CD4-positive, alpha-beta T cell treated with Interleukin-10 for 1 hour (primary cell): ENCODE measurements around the gene SFSWAP.
"Not testable (repeated sequence)": the region's sequence is repeated elsewhere in the genome, so short reads cannot be mapped to it uniquely, and the experiment has no call there.

ENCODE experiments used
- DNase-seq: peaks from one replicate; pipeline ENCODE4 v3.0.0-alpha.2; 2020

The SFSWAP gene

GRCh38 chr12:131703161-131703560 lies 7.7 kb upstream of the SFSWAP start:
- no peak for DNase-seq

- no peak for DNase-seq
Observed at GRCh38 chr12:131704509-131704908, 6.4 kb upstream of the SFSWAP start.

- DNase-seq: not testable (repeated sequence)
Observed at GRCh38 chr12:131706709-131707108, 4.2 kb upstream of the SFSWAP start.

- no peak for DNase-seq
Observed at GRCh38 chr12:131709226-131709625, 1.7 kb upstream of the SFSWAP start.

GRCh38 chr12:131711551-131712205 lies 788 bp downstream of the SFSWAP start:
- no peak for DNase-seq

GRCh38 chr12:131713349-131713748 lies 2.5 kb downstream of the SFSWAP start:
- no peak for DNase-seq

GRCh38 chr12:131714759-131715158 lies 3.9 kb downstream of the SFSWAP start:
- no peak for DNase-seq

GRCh38 chr12:131716282-131716681 lies 5.4 kb downstream of the SFSWAP start:
- DNase-seq: no peak

GRCh38 chr12:131720241-131720640 lies 9.4 kb downstream of the SFSWAP start:
- no peak for DNase-seq

GRCh38 chr12:131720921-131721320 lies 10.0 kb downstream of the SFSWAP start:
- DNase-seq: no peak

- DNase-seq: no peak
Observed at GRCh38 chr12:131721548-131721947, 10.7 kb downstream of the SFSWAP start.

GRCh38 chr12:131723532-131723931 lies 12.6 kb downstream of the SFSWAP start:
- no peak for DNase-seq

GRCh38 chr12:131724534-131724933 lies 13.6 kb downstream of the SFSWAP start:
- DNase-seq: no peak

GRCh38 chr12:131725503-131725902 lies 14.6 kb downstream of the SFSWAP start:
- no peak for DNase-seq

- DNase-seq: no peak
Observed at GRCh38 chr12:131728720-131729119, 17.8 kb downstream of the SFSWAP start.

GRCh38 chr12:131729254-131729955 lies 18.5 kb downstream of the SFSWAP start:
- DNase-seq: no peak

- DNase-seq: no peak
Observed at GRCh38 chr12:131732996-131733615, 22.2 kb downstream of the SFSWAP start.

GRCh38 chr12:131733874-131734273 lies 23.0 kb downstream of the SFSWAP start:
- DNase-seq: no peak

- no peak for DNase-seq
Observed at GRCh38 chr12:131734336-131735152, 23.7 kb downstream of the SFSWAP start.

- DNase-seq: no peak
Observed at GRCh38 chr12:131735153-131735456, 24.2 kb downstream of the SFSWAP start.

- no peak for DNase-seq
Observed at GRCh38 chr12:131735476-131736445, 24.9 kb downstream of the SFSWAP start.

GRCh38 chr12:131736446-131737149 lies 25.7 kb downstream of the SFSWAP start:
- DNase-seq: no peak
